ENCODE measurements around the gene CBY2. TPM values are rescaled to one million over a fixed set of nuclear protein-coding genes. Genes with fewer than 3 reads are reported as not detected.

CBY2 gene
- total and polyA plus RNA-seq, 2 of the 4 experiments (the other 2 are of a cell fraction): not detected

Small RNA genes lying within 50 kb of the gene (microRNA-seq; reads per million reads assigned to microRNA genes)
- gene RF00017 (ENCODE audit: insufficient read depth, insufficient read length): not detected

Small RNA genes lying within 50 kb of the gene (small RNA-seq; reads per million reads assigned to genes)
- gene RF00017: 0 reads per million in 5 experiments

Other genes starting within 250 kb of the CBY2 start
- gene COG3, start 237.4 kb upstream of the CBY2 start, total RNA-seq (2012; rRNA removed): 31.9 and 34.2 TPM in 2 replicates
- gene COG3, start 237.4 kb upstream of the CBY2 start, polyA plus RNA-seq (2012; rRNA removed): 20.4 and 21.7 TPM in 2 replicates
- gene ERICH6B, start 86.6 kb upstream of the CBY2 start, total RNA-seq (2012; rRNA removed): not detected in 2 replicates
- gene ERICH6B, start 86.6 kb upstream of the CBY2 start, polyA plus RNA-seq (2012; rRNA removed): not detected in 2 replicates
- gene SIAH3, start 149.4 kb downstream of the CBY2 start, total RNA-seq (2012; rRNA removed): not detected in 2 replicates
- under 0.01 TPM in 1 of 2 replicates, not detected in the other for gene SIAH3, start 149.4 kb downstream of the CBY2 start, polyA plus RNA-seq (2012; rRNA removed)

Data from IMR-90 (cell line).